Neuronal stem cell (in vitro differentiated cells): ENCODE measurements around the gene PLXNA4.

Source experiments
- DNase-seq: peaks from one replicate; pipeline ENCODE4 v3.0.0-alpha.2; 2013; ENCODE audit warnings: low spot score
- H2AFZ ChIP-seq: one replicate; pipeline ENCODE4 v1.6.1; 2013; ENCODE audit warnings: mild to moderate bottlenecking, low read length, inconsistent platforms
- H2AK5ac ChIP-seq: 2 replicates; pipeline ENCODE4 v1.6.1; 2013; ENCODE audit warnings: low read depth, mild to moderate bottlenecking, inconsistent platforms, low read length, moderate library complexity, mixed read lengths
- H2BK120ac ChIP-seq: 2 replicates; pipeline ENCODE4 v1.6.1; 2013; ENCODE audit warnings: low read depth, mild to moderate bottlenecking, inconsistent platforms, low read length, moderate library complexity, mixed read lengths
- H2BK12ac ChIP-seq: one replicate; pipeline ENCODE4 v1.6.1; 2013; ENCODE audit warnings: low read length, inconsistent platforms
- H2BK15ac ChIP-seq: 2 replicates; pipeline ENCODE4 v1.6.1; 2013; ENCODE audit warnings: mild to moderate bottlenecking, low read length, inconsistent platforms, mixed read lengths
- H2BK5ac ChIP-seq: one replicate; pipeline ENCODE4 v1.6.1; 2013; ENCODE audit warnings: inconsistent platforms, mild to moderate bottlenecking, low read length, moderate library complexity
- H3K14ac ChIP-seq: one replicate; pipeline ENCODE4 v1.6.1; 2013; ENCODE audit warnings: low read length, inconsistent platforms
- H3K18ac ChIP-seq: 2 replicates; pipeline ENCODE4 v1.6.1; 2013; ENCODE audit warnings: low read length, inconsistent platforms
- H3K23ac ChIP-seq: 2 replicates; pipeline ENCODE4 v1.6.1; 2013; ENCODE audit warnings: low read depth, mild to moderate bottlenecking, mixed read lengths, low read length, inconsistent platforms; ENCODE audit not compliant: poor library complexity
- H3K27ac ChIP-seq: replicated peaks from 3 replicates; pipeline ENCODE4 v1.5.1; 2013; ENCODE audit warnings: low read length, inconsistent platforms
- H3K27me3 ChIP-seq, 3 experiments: 2 replicates each; pipeline ENCODE4 v1.6.1; 2013; ENCODE audit warnings: low read length in 3 of 3, mild to moderate bottlenecking in 2 of 3, inconsistent platforms in 1 of 3, low read depth in 1 of 3, mixed read lengths in 1 of 3, moderate library complexity in 1 of 3; ENCODE audit not compliant: control insufficient read depth in 3 of 3, insufficient read depth in 3 of 3
- H3K36me3 ChIP-seq, 2 donors: replicated peaks in 1 of 2; 2 replicates each; pipeline ENCODE4 v1.6.1; 2013; ENCODE audit warnings: low read length in 2 of 2; ENCODE audit not compliant: control insufficient read depth in 2 of 2, insufficient read depth in 2 of 2
- H3K4ac ChIP-seq: 2 replicates; pipeline ENCODE4 v1.6.1; 2013; ENCODE audit warnings: inconsistent platforms, mild to moderate bottlenecking, low read length, moderate library complexity
- H3K4me1 ChIP-seq, 2 donors: 1 replicate in 1 of 2; 2 replicates in 1 of 2; pipeline ENCODE4 v1.6.1; 2013; ENCODE audit warnings: low read length in 2 of 2, low read depth in 1 of 2; ENCODE audit not compliant: control insufficient read depth in 2 of 2, insufficient read depth in 1 of 2
- H3K4me2 ChIP-seq: one replicate; pipeline ENCODE4 v1.6.1; 2013; ENCODE audit warnings: mild to moderate bottlenecking, low read length, inconsistent platforms; ENCODE audit not compliant: insufficient read depth, poor library complexity, severe bottlenecking
- H3K4me3 ChIP-seq, 2 donors: 2 replicates each; pipeline ENCODE4 v1.5.1; 2013; ENCODE audit warnings: low read length in 2 of 2, mild to moderate bottlenecking in 2 of 2, inconsistent platforms in 1 of 2, moderate library complexity in 1 of 2
- H3K79me1 ChIP-seq: one replicate; pipeline ENCODE4 v1.6.1; 2013; ENCODE audit warnings: low read depth, mild to moderate bottlenecking, inconsistent platforms, low read length, moderate library complexity
- H3K9ac ChIP-seq: one replicate; pipeline ENCODE4 v1.6.1; 2013; ENCODE audit warnings: mild to moderate bottlenecking, low read depth, low read length, inconsistent platforms; ENCODE audit not compliant: poor library complexity
- H3K9me3 ChIP-seq, 2 donors: replicated peaks in 1 of 2; 2 replicates each; pipeline versions ENCODE3 to v1.6.1; 2013; ENCODE audit warnings: low read length in 2 of 2, mild to moderate bottlenecking in 2 of 2, inconsistent platforms in 1 of 2, low read depth in 1 of 2, mixed read lengths in 1 of 2, moderate library complexity in 1 of 2; ENCODE audit not compliant: control insufficient read depth in 2 of 2, insufficient read depth in 1 of 2
- H4K8ac ChIP-seq: one replicate; pipeline ENCODE4 v1.6.1; 2013; ENCODE audit warnings: low read depth, mild to moderate bottlenecking, inconsistent platforms, low read length, moderate library complexity
- H4K91ac ChIP-seq: one replicate; pipeline ENCODE4 v1.6.1; 2013; ENCODE audit warnings: low read length, low read depth, mild to moderate bottlenecking, inconsistent platforms; ENCODE audit not compliant: poor library complexity
- WGBS, 2 donors: extraction: QIAGEN DNeasy Blood & Tissue Kit; methylation state at CpG; one replicate each; pipeline ENCODE4 v1.1.7; 2013; ENCODE audit warnings: missing lambda C conversion rate in 2 of 2, mixed read lengths in 1 of 2; ENCODE audit not compliant: insufficient read length in 2 of 2, insufficient replicate concordance in 1 of 2; ENCODE audit errors: extremely low coverage in 2 of 2; 5-methylcytosine and 5-hydroxymethylcytosine counted together

PLXNA4 gene

DNA sequence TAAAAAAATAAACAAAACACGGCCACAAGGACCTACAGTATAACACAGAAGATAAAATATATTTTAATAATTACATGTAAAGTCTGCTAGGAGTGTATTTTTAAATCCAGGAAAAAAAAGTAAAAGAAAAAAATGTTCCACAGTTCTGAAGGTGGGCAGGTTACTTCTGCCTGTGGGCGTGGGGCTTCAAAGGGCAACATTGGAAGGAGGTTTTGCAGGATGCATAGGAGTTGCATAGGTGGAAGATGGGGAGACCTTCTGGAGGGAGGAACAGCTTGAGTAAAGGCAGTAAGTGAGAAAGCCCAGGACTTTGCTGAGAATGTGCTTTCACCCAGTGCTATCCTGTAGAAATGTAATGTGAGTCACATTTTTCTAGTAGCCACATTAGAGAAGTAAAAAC is 37.5 kb upstream of the PLXNA4 start:
- Histone ChIP-seq H2BK5ac (no peak overlapping the region), H3K18ac (no peak overlapping the region), H4K91ac (no peak overlapping the region), H3K14ac (no peak overlapping the region), H3K4me1 (peaks cover 0 to 13% of the 10 kb centered on the region in 2 donors), H3K36me3 (no peaks in the 10 kb centered on the region), H2AK5ac (no peak overlapping the region), H2AFZ (no peak overlapping the region), H3K9ac (no peak overlapping the region), H3K4me2 (no peak overlapping the region), H3K23ac (no peak overlapping the region), H3K27me3 (peaks cover 0 to 5% (median 4%) of the 10 kb centered on the region in 3 experiments), H2BK15ac (no peak overlapping the region), H4K8ac (no peak overlapping the region), H2BK120ac (no peak overlapping the region), H2BK12ac (no peak overlapping the region), H3K27ac (no peak overlapping the region), H3K4me3 (no peak overlapping the region), H3K4ac (no peak overlapping the region), H3K9me3 (peaks cover 0 to 4% of the 10 kb centered on the region in 2 donors), H3K79me1 (no peaks in the 10 kb centered on the region)
- no peak for DNase-seq
- no CpG with 5 or more reads among the region's 2 CpGs for WGBS, 2 donors

DNA sequence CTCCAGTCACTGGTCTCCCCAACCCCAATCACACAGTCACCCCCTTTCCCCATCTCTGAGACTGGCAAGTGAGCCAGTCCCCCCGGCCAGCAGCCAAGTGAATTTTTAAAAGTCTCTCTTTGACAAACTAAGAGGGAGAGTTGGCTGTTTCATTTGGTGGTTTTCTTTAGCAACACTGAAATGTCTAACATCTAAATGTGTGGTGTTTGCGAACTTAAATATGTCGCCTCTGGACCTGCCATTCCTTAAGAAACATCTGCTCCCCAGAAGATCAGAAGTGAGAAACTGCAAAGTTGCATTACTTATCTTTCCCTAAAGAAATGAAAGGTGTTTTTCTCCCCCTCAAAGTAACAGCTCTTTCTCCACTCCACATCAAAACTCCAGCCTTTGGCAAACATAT is 34.7 kb upstream of the PLXNA4 start:
- Histone ChIP-seq H3K9ac (no peak overlapping the region), H2BK15ac (no peak overlapping the region)

DNA sequence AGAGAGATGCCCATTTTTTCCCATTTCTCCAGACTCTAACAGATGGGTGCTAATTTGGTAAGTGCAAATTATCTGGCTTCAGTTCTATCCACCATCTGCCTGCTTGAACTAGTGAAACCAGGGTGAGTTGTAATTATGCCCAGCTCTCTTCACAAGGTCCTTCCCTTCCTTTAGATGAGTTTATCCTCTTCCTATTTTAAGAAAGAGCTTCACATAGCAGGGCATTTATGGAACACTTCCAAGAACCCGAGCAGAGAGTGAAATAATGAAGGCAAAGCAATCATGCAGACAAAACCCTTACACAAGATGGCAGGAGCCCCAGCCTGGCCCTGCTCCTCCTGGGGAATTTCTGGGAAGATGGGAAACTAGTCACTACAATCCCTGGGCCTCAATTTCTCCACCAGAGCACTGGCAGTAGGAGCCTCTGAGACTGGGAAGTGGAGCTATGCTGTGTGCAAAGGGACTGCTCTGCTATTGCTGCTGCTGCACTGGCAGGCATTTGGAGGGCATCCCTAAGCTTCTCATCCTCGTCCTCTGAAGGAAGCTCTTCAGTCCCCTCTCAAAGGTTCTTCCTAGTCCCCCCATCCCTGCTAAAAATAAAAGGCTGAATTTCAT is 33.7 kb upstream of the PLXNA4 start:
- DNase-seq = no peak
- Histone ChIP-seq H2BK15ac (no peak overlapping the region), H2BK5ac (no peak overlapping the region), H2AK5ac (no peak overlapping the region), H4K91ac (no peak overlapping the region), H3K4me1 (peaks cover 0 to 10% of the 10 kb centered on the region in 2 donors), H2BK12ac (no peak overlapping the region), H3K4me2 (no peak overlapping the region), H3K4ac (no peak overlapping the region), H3K36me3 (no peaks in the 10 kb centered on the region), H3K9me3 (no peaks in the 10 kb centered on the region), H3K14ac (no peak overlapping the region), H3K23ac (no peak overlapping the region), H4K8ac (no peak overlapping the region), H3K79me1 (no peaks in the 10 kb centered on the region), H2BK120ac (no peak overlapping the region), H3K9ac (no peak overlapping the region), H3K27me3 (no peaks in the 10 kb centered on the region), H3K4me3 (no peak overlapping the region), H3K27ac (no peak overlapping the region), H3K18ac (no peak overlapping the region), H2AFZ (no peak overlapping the region)
- no CpG with 5 or more reads among the region's 2 CpGs for WGBS, 2 donors

More for the DNA sequence above, 34.7 kb upstream of the PLXNA4 start:
- Histone ChIP-seq H3K4me1 (peaks cover 0 to 16% of the 10 kb centered on the region in 2 donors), H2AFZ (no peak overlapping the region), H2BK120ac (no peak overlapping the region), H3K14ac (no peak overlapping the region), H3K4me2 (no peak overlapping the region), H2BK12ac (no peak overlapping the region), H3K4ac (no peak overlapping the region), H3K27me3 (peaks cover 0 to 5% (median 4%) of the 10 kb centered on the region in 3 experiments), H4K91ac (no peak overlapping the region), H3K18ac (no peak overlapping the region), H3K23ac (no peak overlapping the region), H3K79me1 (no peaks in the 10 kb centered on the region), H3K36me3 (no peaks in the 10 kb centered on the region), H3K9me3 (no peaks in the 10 kb centered on the region), H2AK5ac (no peak overlapping the region), H2BK5ac (no peak overlapping the region), H4K8ac (no peak overlapping the region), H3K27ac (no peak overlapping the region), H3K4me3 (no peak overlapping the region)
- no CpG with 5 or more reads among the region's 3 CpGs for WGBS, 2 donors
- DNase-seq = no peak

DNA sequence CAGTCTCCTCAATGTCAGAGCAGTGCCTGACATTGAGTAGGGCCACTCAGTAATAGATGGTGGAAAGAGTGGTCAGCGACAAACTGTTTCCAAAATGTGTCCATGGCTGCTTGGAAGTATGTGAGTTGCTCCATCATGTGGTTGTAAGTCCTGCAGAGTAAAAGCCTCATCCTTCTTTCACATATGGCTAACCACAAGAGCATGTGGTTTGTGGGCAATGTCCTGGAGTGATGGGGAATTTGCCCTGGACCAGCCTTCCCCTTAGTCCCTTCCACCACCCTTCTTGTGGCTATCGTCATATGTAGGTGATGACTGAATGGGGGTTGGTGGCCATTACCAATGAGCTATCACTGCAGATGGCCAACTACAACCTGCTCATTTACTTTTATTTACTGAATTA is 33.0 kb upstream of the PLXNA4 start:
- H3K27me3 ChIP-seq = no peaks in the 10 kb centered on the region
- DNase-seq = no peak
- H2BK120ac ChIP-seq = no peak overlapping the region
- H4K8ac ChIP-seq = no peak overlapping the region
- no peak overlapping the region for H2BK15ac ChIP-seq
- no peak overlapping the region for H2AFZ ChIP-seq
- H3K14ac ChIP-seq = no peak overlapping the region
- H3K27ac ChIP-seq = no peak overlapping the region
- no peak overlapping the region for H3K23ac ChIP-seq
- H3K4ac ChIP-seq = no peak overlapping the region
- no peak overlapping the region for H3K18ac ChIP-seq
- WGBS, 2 donors = no CpG with 5 or more reads among the region's 2 CpGs
- H2BK12ac ChIP-seq = no peak overlapping the region
- no peaks in the 10 kb centered on the region for H3K36me3 ChIP-seq
- H2BK5ac ChIP-seq = no peak overlapping the region
- no peaks in the 10 kb centered on the region for H3K9me3 ChIP-seq
- H3K4me2 ChIP-seq = no peak overlapping the region
- no peak overlapping the region for H4K91ac ChIP-seq
- H3K79me1 ChIP-seq = no peaks in the 10 kb centered on the region
- H2AK5ac ChIP-seq = no peak overlapping the region
- H3K9ac ChIP-seq = no peak overlapping the region
- no peak overlapping the region for H3K4me3 ChIP-seq
- H3K4me1 ChIP-seq = peaks cover 0 to 4% of the 10 kb centered on the region in 2 donors
